ENCODE data around the gene MUC3A. TPM values are rescaled to one million over a fixed set of nuclear protein-coding genes. Genes with fewer than 3 reads are reported as not detected.

Gene MUC3A, protein sequence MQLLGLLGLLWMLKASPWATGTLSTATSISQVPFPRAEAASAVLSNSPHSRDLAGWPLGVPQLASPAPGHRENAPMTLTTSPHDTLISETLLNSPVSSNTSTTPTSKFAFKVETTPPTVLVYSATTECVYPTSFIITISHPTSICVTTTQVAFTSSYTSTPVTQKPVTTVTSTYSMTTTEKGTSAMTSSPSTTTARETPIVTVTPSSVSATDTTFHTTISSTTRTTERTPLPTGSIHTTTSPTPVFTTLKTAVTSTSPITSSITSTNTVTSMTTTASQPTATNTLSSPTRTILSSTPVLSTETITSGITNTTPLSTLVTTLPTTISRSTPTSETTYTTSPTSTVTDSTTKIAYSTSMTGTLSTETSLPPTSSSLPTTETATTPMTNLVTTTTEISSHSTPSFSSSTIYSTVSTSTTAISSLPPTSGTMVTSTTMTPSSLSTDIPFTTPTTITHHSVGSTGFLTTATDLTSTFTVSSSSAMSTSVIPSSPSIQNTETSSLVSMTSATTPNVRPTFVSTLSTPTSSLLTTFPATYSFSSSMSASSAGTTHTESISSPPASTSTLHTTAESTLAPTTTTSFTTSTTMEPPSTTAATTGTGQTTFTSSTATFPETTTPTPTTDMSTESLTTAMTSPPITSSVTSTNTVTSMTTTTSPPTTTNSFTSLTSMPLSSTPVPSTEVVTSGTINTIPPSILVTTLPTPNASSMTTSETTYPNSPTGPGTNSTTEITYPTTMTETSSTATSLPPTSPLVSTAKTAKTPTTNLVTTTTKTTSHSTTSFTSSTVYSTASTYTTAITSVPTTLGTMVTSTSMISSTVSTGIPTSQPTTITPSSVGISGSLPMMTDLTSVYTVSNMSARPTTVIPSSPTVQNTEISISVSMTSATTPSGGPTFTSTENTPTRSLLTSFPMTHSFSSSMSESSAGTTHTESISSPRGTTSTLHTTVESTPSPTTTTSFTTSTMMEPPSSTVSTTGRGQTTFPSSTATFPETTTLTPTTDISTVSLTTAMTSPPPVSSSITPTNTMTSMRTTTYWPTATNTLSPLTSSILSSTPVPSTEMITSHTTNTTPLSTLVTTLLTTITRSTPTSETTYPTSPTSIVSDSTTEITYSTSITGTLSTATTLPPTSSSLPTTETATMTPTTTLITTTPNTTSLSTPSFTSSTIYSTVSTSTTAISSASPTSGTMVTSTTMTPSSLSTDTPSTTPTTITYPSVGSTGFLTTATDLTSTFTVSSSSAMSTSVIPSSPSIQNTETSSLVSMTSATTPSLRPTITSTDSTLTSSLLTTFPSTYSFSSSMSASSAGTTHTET (N-terminal part only)
- total RNA-seq = under 0.01 TPM in 1 of 2 replicates, not detected in the other

GRCh38 chr7:100949227-100949932 is at the start of gene MUC3A:
Gene MUC3A, plus strand, starts transcription at chr7:100949534. Its CDS starts 91 bp downstream, at chr7:100949625.

DNA sequence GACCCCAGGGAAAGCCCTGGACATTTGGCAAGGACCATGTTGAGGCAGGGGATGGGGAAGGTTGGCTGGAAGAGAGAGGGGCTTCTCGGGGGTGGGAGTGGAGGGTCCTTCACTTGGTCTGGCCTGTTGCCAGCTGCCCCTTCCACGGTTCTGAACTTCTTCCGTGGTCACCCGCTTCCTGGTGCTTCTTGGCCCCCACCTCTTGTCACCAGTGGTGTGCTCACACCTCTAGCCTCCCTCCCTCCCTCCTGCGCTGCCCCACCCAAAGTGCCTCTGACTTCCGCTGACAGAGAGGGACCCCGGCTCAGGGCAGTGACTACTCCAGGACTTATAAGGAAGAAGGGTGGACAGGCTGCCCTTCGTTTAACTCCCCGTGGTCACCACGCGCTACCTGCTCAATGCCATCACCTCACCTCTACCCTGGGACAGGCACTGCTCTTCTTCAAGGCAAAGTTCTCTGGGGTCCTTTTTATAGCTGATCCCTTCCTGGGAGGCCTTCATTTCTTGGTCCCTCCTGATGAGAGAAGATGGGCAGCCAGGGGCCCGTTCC is 19.8 kb downstream of the MUC3A start, which contains the start of gene MUC12:
MUC12 (plus strand) TSS at position 500 of the 550 bp plus-strand sequence. CDS start 58 bp downstream, outside the sequence.

Other genes starting within 250 kb of the MUC3A start
- gene POP7, start 243.4 kb upstream of the MUC3A start, total RNA-seq = 21.2 and 24.1 TPM in 2 replicates
- not detected in 2 replicates for gene EPO, start 229.1 kb upstream of the MUC3A start, total RNA-seq
- gene ZAN, start 215.9 kb upstream of the MUC3A start, total RNA-seq = not detected in 2 replicates
- 414 and 442 TPM in 2 replicates for gene EPHB4, start 122.0 kb upstream of the MUC3A start, total RNA-seq
- gene SLC12A9, start 96.8 kb upstream of the MUC3A start, total RNA-seq = 43.7 and 46.3 TPM in 2 replicates
- gene TRIP6, start 82.1 kb upstream of the MUC3A start, total RNA-seq = 45.0 and 48.9 TPM in 2 replicates
- gene SRRT, start 74.4 kb upstream of the MUC3A start, total RNA-seq = 33.5 and 41.1 TPM in 2 replicates
- 2.2 and 3.1 TPM in 2 replicates for gene UFSP1, start 59.8 kb upstream of the MUC3A start, total RNA-seq
- 2.2 and 5.1 TPM in 2 replicates for gene ACHE, start 53.6 kb upstream of the MUC3A start, total RNA-seq
- not detected in 2 replicates for gene MUC12, start 20.0 kb downstream of the MUC3A start, total RNA-seq
- gene MUC17, start 70.5 kb downstream of the MUC3A start, total RNA-seq = not detected in 2 replicates
- 12.4 and 13.3 TPM in 2 replicates for gene TRIM56, start 135.9 kb downstream of the MUC3A start, total RNA-seq
- gene SERPINE1, start 177.6 kb downstream of the MUC3A start, total RNA-seq = 23.4 and 74.3 TPM in 2 replicates
- 124 and 147 TPM in 2 replicates for gene AP1S1, start 204.9 kb downstream of the MUC3A start, total RNA-seq
- not detected in 2 replicates for gene VGF, start 216.0 kb downstream of the MUC3A start, total RNA-seq
- gene NAT16, start 230.8 kb downstream of the MUC3A start, total RNA-seq = not detected in 2 replicates